CD14-positive monocyte (primary cell): Measurements from ENCODE around the gene TMEM258. TPM values are rescaled to one million over a fixed set of nuclear protein-coding genes. Genes with fewer than 3 reads are reported as not detected.

Experiments used
- DNase-seq, 3 donors: peaks; one replicate each; pipeline ENCODE4 v3.0.0-alpha.2; 2011 to 2022
- H2AFZ ChIP-seq: 2 replicates; pipeline ENCODE4 v1.6.0; 2012; ENCODE audit warnings: mild to moderate bottlenecking, low read depth, low read length, inconsistent platforms; ENCODE audit not compliant: insufficient read depth, poor library complexity, severe bottlenecking
- H3K27ac ChIP-seq, 2 donors: 1 replicate in 1 of 2; 2 replicates in 1 of 2; pipeline ENCODE4 v1.5.1; 2012 to 2013; ENCODE audit warnings: low read length in 2 of 2, control low read depth in 1 of 2, inconsistent platforms in 1 of 2, low read depth in 1 of 2, mild to moderate bottlenecking in 1 of 2
- H3K27me3 ChIP-seq, 2 donors: one replicate each; pipeline versions ENCODE4 v1.6.0 to v1.6.1; 2011 to 2013; ENCODE audit warnings: low read length in 2 of 2; ENCODE audit not compliant: control insufficient read depth in 2 of 2, insufficient read depth in 2 of 2
- H3K36me3 ChIP-seq, 2 donors: replicated peaks in 1 of 2; 1 replicate in 1 of 2; 2 replicates in 1 of 2; pipeline versions ENCODE4 v1.5.1 to v1.6.1; 2012 to 2013; ENCODE audit warnings: low read length in 2 of 2, control low read depth in 1 of 2, inconsistent platforms in 1 of 2, mild to moderate bottlenecking in 1 of 2; ENCODE audit not compliant: insufficient read depth in 2 of 2, control insufficient read depth in 1 of 2
- H3K4me1 ChIP-seq, 2 donors: 1 replicate in 1 of 2; 2 replicates in 1 of 2; pipeline versions ENCODE4 v1.5.1 to v1.6.1; 2012 to 2013; ENCODE audit warnings: low read length in 2 of 2, control low read depth in 1 of 2, inconsistent platforms in 1 of 2, mild to moderate bottlenecking in 1 of 2, moderate library complexity in 1 of 2; ENCODE audit not compliant: insufficient read depth in 2 of 2, control insufficient read depth in 1 of 2
- H3K4me2 ChIP-seq: replicated peaks from 2 replicates; pipeline ENCODE3; 2012; ENCODE audit warnings: low read length, moderate library complexity, mild to moderate bottlenecking; ENCODE audit not compliant: poor library complexity, severe bottlenecking; ENCODE audit errors: extremely low read depth
- H3K4me3 ChIP-seq, 3 experiments: fragments of 200-600 bp in 1 of 3; sonication (generic) in 1 of 3; replicated peaks in 1 of 3; 1 replicate in 2 of 3; 2 replicates in 1 of 3; pipeline ENCODE4 v1.5.1; 2011 to 2013; ENCODE audit warnings: low read length in 3 of 3, mild to moderate bottlenecking in 3 of 3, control low read depth in 2 of 3, low read depth in 2 of 3, inconsistent platforms in 1 of 3, moderate library complexity in 1 of 3
- H3K79me2 ChIP-seq: 2 replicates; pipeline ENCODE4 v1.6.0; 2012; ENCODE audit warnings: mild to moderate bottlenecking, control low read depth, inconsistent platforms, low read length, moderate library complexity; ENCODE audit not compliant: insufficient read depth
- H3K9ac ChIP-seq: 2 replicates; pipeline ENCODE4 v1.6.0; 2017; ENCODE audit warnings: low read length, mild to moderate bottlenecking; ENCODE audit not compliant: insufficient read depth, poor library complexity, severe bottlenecking
- H3K9me3 ChIP-seq, 2 donors: replicated peaks in 1 of 2; 1 replicate in 1 of 2; 2 replicates in 1 of 2; pipeline versions ENCODE4 v1.5.1 to v1.6.1; 2012 to 2013; ENCODE audit warnings: low read length in 2 of 2, control low read depth in 1 of 2; ENCODE audit not compliant: control insufficient read depth in 1 of 2, insufficient read depth in 1 of 2
- H4K20me1 ChIP-seq: 2 replicates; pipeline ENCODE4 v1.6.0; 2012; ENCODE audit warnings: mild to moderate bottlenecking, low read length, control low read depth, moderate library complexity; ENCODE audit not compliant: insufficient read depth
- H3K27ac Mint-ChIP-seq, 7 donors: one replicate each; pipeline ENCODE4 v1.8.0; 2020; ENCODE audit warnings: mild to moderate bottlenecking in 7 of 7, mixed read lengths in 7 of 7, moderate library complexity in 6 of 7, inconsistent platforms in 2 of 7
- H3K27me3 Mint-ChIP-seq, 3 donors: one replicate each; pipeline ENCODE4 v1.8.0; 2021 to 2022; ENCODE audit warnings: low read depth in 3 of 3, mild to moderate bottlenecking in 3 of 3, mixed read lengths in 3 of 3, moderate library complexity in 3 of 3, inconsistent platforms in 1 of 3
- H3K36me3 Mint-ChIP-seq, 2 donors: one replicate each; pipeline ENCODE4 v1.8.0; 2020; ENCODE audit warnings: mixed read lengths in 2 of 2, inconsistent platforms in 1 of 2, mild to moderate bottlenecking in 1 of 2
- H3K4me1 Mint-ChIP-seq: one replicate; pipeline ENCODE4 v1.8.0; 2020; ENCODE audit warnings: mild to moderate bottlenecking, mixed read lengths
- H3K4me3 Mint-ChIP-seq, 2 donors: one replicate each; pipeline ENCODE4 v1.8.0; 2020; ENCODE audit warnings: mild to moderate bottlenecking in 2 of 2, mixed read lengths in 2 of 2, moderate library complexity in 1 of 2
- H3K9me3 Mint-ChIP-seq, 7 donors: one replicate each; pipeline ENCODE4 v1.8.0; 2020 to 2022; ENCODE audit warnings: mixed read lengths in 7 of 7, mild to moderate bottlenecking in 6 of 7, moderate library complexity in 6 of 7, inconsistent platforms in 2 of 7
- CTCF ChIP-seq: fragments of 200-600 bp; IDR thresholded peaks from one replicate; pipeline ENCODE4 v1.8.0; 2022; ENCODE audit warnings: antibody characterized with exemption, mild to moderate bottlenecking
- WGBS: methylation state at CpG from one replicate; pipeline ENCODE4 v1.1.5; 2013; ENCODE audit warnings: missing lambda C conversion rate; ENCODE audit not compliant: insufficient coverage; 5-methylcytosine and 5-hydroxymethylcytosine counted together
- intact Hi-C, 2 donors: fragments of 100-400 bp; cut with micrococcal nuclease; formaldehyde crosslinking; loops; one replicate each; pipeline versions ENCODE4 v1.15.0 to v1.15.1; 2023
- polyA plus RNA-seq, 3 donors: library from polyadenylated mRNA; depleted of rRNA in 1 of 3; unstranded in 2 of 3; stranded (reverse) in 1 of 3; fragments of 300-500 nt in 2 of 3; fragments of >200 nt in 1 of 3; fragmentation: Illumina TruSeq in 2 of 3; gene quantifications; 1 replicate in 2 of 3; 2 replicates in 1 of 3; pipeline ENCODE4 v1.2.3, GENCODE V29; 2012 to 2021

TMEM258 gene
- polyA plus RNA-seq, 3 donors: 199 to 224 (median 220) TPM

GRCh38 chr11:61742391-61742790 lies 50.0 kb downstream of the TMEM258 start:
- intact Hi-C loops: no loop called here
- Histone ChIP-seq H3K4me2 (peak overlapping the region; percentile 3), H3K4me3 (no peak overlapping the region), H3K27me3 (no peaks in the 10 kb centered on the region), H3K4me1 (peaks cover 13 to 16% of the 10 kb centered on the region in 2 donors), H3K9me3 (no peaks in the 10 kb centered on the region), H3K36me3 (peaks cover 9 to 25% of the 10 kb centered on the region in 2 donors), H4K20me1 (no peaks in the 10 kb centered on the region), H3K9ac (no peak overlapping the region), H2AFZ (no peak overlapping the region), H3K27ac (peak overlapping the region; percentile 48 to 61), H3K79me2 (no peaks in the 10 kb centered on the region)
- H3K9me3 Mint-ChIP-seq: no peaks in the 10 kb centered on the region
- no peak for TF ChIP-seq CTCF
- peaks cover 18 to 32% of the 10 kb centered on the region in 2 donors for H3K36me3 Mint-ChIP-seq
- peaks cover 0 to 2% (median 0%) of the 10 kb centered on the region in 3 donors for H3K27me3 Mint-ChIP-seq
- WGBS: 40% methylated on average over 4 of the region's 7 CpGs
- H3K4me3 Mint-ChIP-seq: peak overlapping the region in 1 of 2 donors; percentile 59
- H3K27ac Mint-ChIP-seq: peak overlapping the region; percentile 27 to 88 (median 62)
- peaks cover 14% of the 10 kb centered on the region for H3K4me1 Mint-ChIP-seq
- peak; percentile 48 to 63 (median 49) for DNase-seq

- peaks cover 23 to 46% of the 10 kb centered on the region in 2 donors for H3K36me3 ChIP-seq
- H3K27me3 Mint-ChIP-seq: peaks cover 0 to 2% (median 0%) of the 10 kb centered on the region in 3 donors
- H3K4me1 Mint-ChIP-seq: peaks cover 14% of the 10 kb centered on the region
- H3K4me1 ChIP-seq: peaks cover 13 to 16% of the 10 kb centered on the region in 2 donors
- no peaks in the 10 kb centered on the region for H3K9me3 Mint-ChIP-seq
- no peaks in the 10 kb centered on the region for H3K27me3 ChIP-seq
- intact Hi-C loops: no loop called here
- no peaks in the 10 kb centered on the region for H3K9me3 ChIP-seq
- peaks cover 29 to 45% of the 10 kb centered on the region in 2 donors for H3K36me3 Mint-ChIP-seq
- no peak for TF ChIP-seq CTCF
- no peak for DNase-seq
- H3K4me3 Mint-ChIP-seq: no peak overlapping the region
- H3K79me2 ChIP-seq: no peaks in the 10 kb centered on the region
- no peak overlapping the region for H3K4me3 ChIP-seq
- WGBS: 82% methylated on average over 7 of the region's 7 CpGs
- no peak overlapping the region for H3K27ac Mint-ChIP-seq
- H3K4me2 ChIP-seq: no peak overlapping the region
- no peak overlapping the region for H3K27ac ChIP-seq
- H3K9ac ChIP-seq: no peak overlapping the region
- H4K20me1 ChIP-seq: no peaks in the 10 kb centered on the region
- H2AFZ ChIP-seq: no peak overlapping the region
Observed at GRCh38 chr11:61739966-61740365, 52.4 kb downstream of the TMEM258 start.
